ENCODE data around the gene CFAP54. TPM values are rescaled to one million over a fixed set of nuclear protein-coding genes. Genes with fewer than 3 reads are reported as not detected.

Gene CFAP54
- total and polyA plus RNA-seq, 2 experiments from 2014 or later = 0.07 to 0.76 TPM

GRCh38 chr12:96831346-96831745, 342.0 kb downstream of the CFAP54 start:
- Histone ChIP-seq H4K20me1 (replicated peaks; ENCODE audit: insufficient read depth) (no peaks in the 10 kb centered on the region), H3K4me3 (no peak overlapping the region), H3K36me3 (ENCODE audit: insufficient read depth) (no peaks in the 10 kb centered on the region), H3K27ac (ENCODE audit: low read depth) (no peak overlapping the region), H3K27me3 (ENCODE audit: insufficient read depth) (no peaks in the 10 kb centered on the region), H3K79me2 (replicated peaks; ENCODE audit: insufficient read depth) (no peaks in the 10 kb centered on the region), H3K4me2 (no peak overlapping the region), H3F3A (replicated peaks; ENCODE audit: low read depth) (no peaks in the 10 kb centered on the region), H3K4me1 (ENCODE audit: insufficient read depth) (no peaks in the 10 kb centered on the region), H2AFZ (no peak overlapping the region), H3K9me2 (ENCODE audit: insufficient read depth) (peaks cover 3% of the 10 kb centered on the region; the same call in 1 of the 2 replicates)
- no peak for ATAC-seq
- TF ChIP-seq JUNB (IDR thresholded peaks at IDR 0.05; ENCODE audit: unreplicated experiment) = no peak
- no peak for TF ChIP-seq EZH2phosphoT487 (IDR thresholded peaks at IDR 0.05; ENCODE audit: unreplicated experiment)
- no peak for TF ChIP-seq ETS1 (IDR thresholded peaks at IDR 0.05)
- no peak for TF ChIP-seq NANOG (IDR thresholded peaks at IDR 0.05; ENCODE audit: borderline replicate concordance)
- TF ChIP-seq ZNF331 (CRISPR knock-in tag; IDR thresholded peaks at IDR 0.05; ENCODE audit: low read depth) = no peak
- no peak for TF ChIP-seq EZH2 (IDR thresholded peaks at IDR 0.05; ENCODE audit: low read depth, unreplicated experiment)
- TF ChIP-seq STAT1 (IDR thresholded peaks at IDR 0.05; ENCODE audit: unreplicated experiment) = no peak
- TF ChIP-seq CREB1 (CRISPR knock-in tag; IDR thresholded peaks at IDR 0.05; ENCODE audit: low read depth) = no peak
- TF ChIP-seq CTCF (conservative IDR thresholded peaks at IDR 0.05; ENCODE audit: low read depth in 2 of 2) = no peak
- no peak overlapping the region for H3K4me3 Mint-ChIP-seq
- no peak overlapping the region for H3K27ac Mint-ChIP-seq
- H3K4me1 Mint-ChIP-seq = no peaks in the 10 kb centered on the region
- H3K36me3 Mint-ChIP-seq (ENCODE audit: low read depth) = no peaks in the 10 kb centered on the region
- H3K27me3 Mint-ChIP-seq (ENCODE audit: insufficient read depth, low read depth, poor library complexity) = no peaks in the 10 kb centered on the region
- H3K9me3 Mint-ChIP-seq = no peaks in the 10 kb centered on the region; the same call in 1 of the 3 replicates
- no peak for DNase-seq (ENCODE audit: low spot score)

- Histone ChIP-seq H2AFZ (no peak overlapping the region), H3K4me3 (no peak overlapping the region), H3K36me3 (ENCODE audit: insufficient read depth) (no peaks in the 10 kb centered on the region), H3F3A (replicated peaks; ENCODE audit: low read depth) (no peaks in the 10 kb centered on the region), H3K27ac (ENCODE audit: low read depth) (no peak overlapping the region), H3K79me2 (replicated peaks; ENCODE audit: insufficient read depth) (no peaks in the 10 kb centered on the region), H3K4me1 (ENCODE audit: insufficient read depth) (peaks cover 8% of the 10 kb centered on the region; the same call in 1 of the 2 replicates), H3K27me3 (ENCODE audit: insufficient read depth) (no peaks in the 10 kb centered on the region), H3K4me2 (no peak overlapping the region), H4K20me1 (replicated peaks; ENCODE audit: insufficient read depth) (no peaks in the 10 kb centered on the region), H3K9me2 (ENCODE audit: insufficient read depth) (0 out of 2 replicates have a peak, but pooled peaks cover 4% of the 10 kb centered on the region)
- Mint-ChIP-seq H3K36me3 (ENCODE audit: low read depth) (no peaks in the 10 kb centered on the region), H3K4me1 (peaks cover 14% of the 10 kb centered on the region), H3K4me3 (no peak overlapping the region), H3K9me3 (no peaks in the 10 kb centered on the region), H3K27ac (no peak overlapping the region), H3K27me3 (ENCODE audit: insufficient read depth, low read depth, poor library complexity) (no peaks in the 10 kb centered on the region)
- ATAC-seq (peak; percentile 64), DNase-seq (ENCODE audit: low spot score) (peak; percentile 66)
- TF ChIP-seq POLR2AphosphoS5 (IDR thresholded peaks at IDR 0.05; ENCODE audit: low read depth) = no peak
- no peak for TF ChIP-seq CTCF (conservative IDR thresholded peaks at IDR 0.05; ENCODE audit: low read depth in 2 of 2)
- no peak for TF ChIP-seq EZH2phosphoT487 (IDR thresholded peaks at IDR 0.05; ENCODE audit: unreplicated experiment)
- no peak for TF ChIP-seq REST (IDR thresholded peaks at IDR 0.05; ENCODE audit: unreplicated experiment)
Observed at GRCh38 chr12:96846293-96846692, 356.9 kb downstream of the CFAP54 start.
